ENCODE measurements around the gene GPR15LG. TPM values are rescaled to one million over a fixed set of nuclear protein-coding genes. Genes with fewer than 3 reads are reported as not detected.

GPR15LG gene
- total RNA-seq, 2 experiments from 2014 or later: not detected

DNA sequence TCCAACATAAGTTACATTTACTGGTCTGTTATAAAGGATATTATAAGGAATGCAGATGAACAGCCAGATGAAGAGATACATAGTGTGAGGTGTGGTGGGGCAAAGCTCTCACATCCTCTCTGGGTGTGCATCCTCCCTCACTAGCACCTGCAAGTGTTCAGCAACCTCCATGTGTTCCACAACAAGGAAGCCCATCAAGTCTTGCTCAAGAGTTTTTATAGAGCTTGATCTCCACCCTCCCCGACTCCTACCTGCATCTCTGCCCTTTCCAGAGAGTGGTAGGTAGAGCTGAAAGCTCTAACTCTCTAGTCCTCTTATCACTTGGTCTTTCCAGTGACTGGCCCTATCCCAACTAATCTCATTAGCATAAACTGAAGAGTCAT lies 46.8 kb upstream of the GPR15LG start:
- intact Hi-C loops (cut with micrococcal nuclease; ENCODE audit: unreplicated experiment): no loop called here
- no peak for TF ChIP-seq EZH2phosphoT487 (IDR thresholded peaks at IDR 0.05; ENCODE audit: borderline replicate concordance, low read depth, low read length)
- TF ChIP-seq CTCF (conservative IDR thresholded peaks at IDR 0.05; ENCODE audit: low read length): no peak
- Histone ChIP-seq H3K4me3 (ENCODE audit: low read depth, low read length, poor library complexity, severe bottlenecking) (no peak overlapping the region), H2AFZ (ENCODE audit: low read length) (no peak overlapping the region), H3K4me1 (ENCODE audit: insufficient read depth, low read length, poor library complexity, severe bottlenecking) (no peaks in the 10 kb centered on the region), H4K20me1 (ENCODE audit: insufficient read depth, low read length) (no peaks in the 10 kb centered on the region), H3K4me2 (ENCODE audit: low read length) (no peak overlapping the region), H3K36me3 (ENCODE audit: insufficient read depth, low read length) (no peaks in the 10 kb centered on the region), H3K9me3 (ENCODE audit: low read length) (peaks cover 6% of the 10 kb centered on the region; the same call in 1 of the 2 replicates), H3K79me2 (ENCODE audit: insufficient read depth, low read depth, low read length) (no peaks in the 10 kb centered on the region), H3K27ac (ENCODE audit: low read depth, low read length, poor library complexity, severe bottlenecking) (no peak overlapping the region), H3K9me2 (ENCODE audit: insufficient read depth, low read length) (no peaks in the 10 kb centered on the region)
- CTCF ChIA-PET (ENCODE audit: unreplicated experiment): interaction anchor here (0.6 to 0.7 kb wide), 2 partner anchors 14 to 100 kb away, joined by 3 read pairs; no protein-coding TSS in a partner anchor
- no TSS peak for BruUV-seq (replicated peaks)
- POLR2A ChIA-PET: no interaction called here
- no peak for DNase-seq (ENCODE audit: low spot score)

DNA sequence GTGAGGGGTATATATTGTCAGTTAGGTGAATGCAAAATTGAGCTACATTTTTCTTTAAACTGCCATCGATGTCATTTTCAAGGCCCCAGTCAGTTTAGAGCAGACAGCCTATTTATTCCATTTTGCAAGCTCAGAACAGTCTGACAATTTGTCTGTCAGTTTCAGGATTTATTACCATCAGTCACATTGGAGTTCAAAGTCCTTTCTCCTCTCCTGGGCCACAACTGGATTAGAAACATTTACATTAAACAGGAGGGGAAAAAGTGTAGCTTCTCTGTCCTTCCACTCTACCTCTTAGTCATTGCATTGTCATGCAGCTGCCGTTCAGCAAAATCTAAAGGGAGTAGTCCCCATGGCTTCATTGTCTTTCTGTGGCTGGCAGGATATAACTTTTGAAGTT lies 37.8 kb upstream of the GPR15LG start:
- H3K4me3 ChIP-seq (ENCODE audit: low read depth, low read length, poor library complexity, severe bottlenecking): no peak overlapping the region
- H4K20me1 ChIP-seq (ENCODE audit: insufficient read depth, low read length): 0 out of 2 replicates have a peak, but pooled peaks cover 8% of the 10 kb centered on the region
- H3K4me2 ChIP-seq (ENCODE audit: low read length): no peak overlapping the region
- peaks cover 11% of the 10 kb centered on the region for H3K4me1 ChIP-seq (ENCODE audit: insufficient read depth, low read length, poor library complexity, severe bottlenecking)
- TF ChIP-seq CTCF (conservative IDR thresholded peaks at IDR 0.05; ENCODE audit: low read length): no peak
- no peak for TF ChIP-seq EZH2phosphoT487 (IDR thresholded peaks at IDR 0.05; ENCODE audit: borderline replicate concordance, low read depth, low read length)
- no peak overlapping the region for H3K27ac ChIP-seq (ENCODE audit: low read depth, low read length, poor library complexity, severe bottlenecking)
- no peak for DNase-seq (ENCODE audit: low spot score)
- POLR2A ChIA-PET: interaction anchor here (0.7 kb wide), 1 partner anchor 202 kb away, joined by 3 read pairs; no protein-coding TSS in a partner anchor
- no peaks in the 10 kb centered on the region for H3K36me3 ChIP-seq (ENCODE audit: insufficient read depth, low read length)
- peaks cover 13% of the 10 kb centered on the region for H3K79me2 ChIP-seq (ENCODE audit: insufficient read depth, low read depth, low read length)
- intact Hi-C loops (cut with micrococcal nuclease; ENCODE audit: unreplicated experiment): no loop called here
- no peaks in the 10 kb centered on the region; the same call in 1 of the 2 replicates for H3K9me2 ChIP-seq (ENCODE audit: insufficient read depth, low read length)
- CTCF ChIA-PET (ENCODE audit: unreplicated experiment): no interaction called here
- no peaks in the 10 kb centered on the region for H3K9me3 ChIP-seq (ENCODE audit: low read length)
- BruUV-seq (replicated peaks): no TSS peak
- no peak overlapping the region for H2AFZ ChIP-seq (ENCODE audit: low read length)

GRCh38 chr10:84137811-84138210 lies 35.8 kb upstream of the GPR15LG start:
- no peak for DNase-seq (ENCODE audit: low spot score)
- no peak overlapping the region for H3K4me3 ChIP-seq (ENCODE audit: low read depth, low read length, poor library complexity, severe bottlenecking)
- H4K20me1 ChIP-seq (ENCODE audit: insufficient read depth, low read length): 0 out of 2 replicates have a peak, but pooled peaks cover 8% of the 10 kb centered on the region
- intact Hi-C loops (cut with micrococcal nuclease; ENCODE audit: unreplicated experiment): loop anchor here (2.0 kb wide), 1 partner anchor 191 kb away; the partner anchor contains the start of gene CCSER2
- no peaks in the 10 kb centered on the region for H3K9me3 ChIP-seq (ENCODE audit: low read length)
- H3K4me2 ChIP-seq (ENCODE audit: low read length): no peak overlapping the region
- H3K36me3 ChIP-seq (ENCODE audit: insufficient read depth, low read length): peaks cover 16% of the 10 kb centered on the region
- peaks cover 20% of the 10 kb centered on the region for H3K4me1 ChIP-seq (ENCODE audit: insufficient read depth, low read length, poor library complexity, severe bottlenecking)
- BruUV-seq (replicated peaks): no TSS peak
- peak overlapping the region; percentile 100; the same call in 1 of the 2 replicates for H2AFZ ChIP-seq (ENCODE audit: low read length)
- peaks cover 31% of the 10 kb centered on the region for H3K79me2 ChIP-seq (ENCODE audit: insufficient read depth, low read depth, low read length)
- ChIA-PET POLR2A (interaction anchor here (0.6 to 1.3 kb wide), 2 partner anchors 10 to 15 kb away, joined by 3 to 4 read pairs; no protein-coding TSS in a partner anchor), CTCF (ENCODE audit: unreplicated experiment) (interaction anchor here (0.8 kb wide), 1 partner anchor 10 kb away, joined by 6 read pairs; no protein-coding TSS in a partner anchor)
- TF ChIP-seq EZH2phosphoT487 (IDR thresholded peaks at IDR 0.05; ENCODE audit: borderline replicate concordance, low read depth, low read length) (no peak), CTCF (conservative IDR thresholded peaks at IDR 0.05; ENCODE audit: low read length) (no peak)
- no peak overlapping the region for H3K27ac ChIP-seq (ENCODE audit: low read depth, low read length, poor library complexity, severe bottlenecking)
- H3K9me2 ChIP-seq (ENCODE audit: insufficient read depth, low read length): no peaks in the 10 kb centered on the region; the same call in 1 of the 2 replicates
